OCI-LY1 (cell line): Measurements from ENCODE around the gene ERP29.
A peak's percentile ranks its signal among the peaks of the same experiment; 100 is the strongest.
"Not testable (repeated sequence)": the region's sequence is repeated elsewhere in the genome, so short reads cannot be mapped to it uniquely, and the experiment has no call there.

Experiments used
- H2AFZ ChIP-seq: fragments of 200-600 bp; sonication (generic), shearing (Covaris generic); 2 replicates; pipeline ENCODE4 v1.6.0; 2014; ENCODE audit warnings: antibody characterized with exemption, mild to moderate bottlenecking, low read length
- H3F3A ChIP-seq: fragments of 200-600 bp; sonication (generic), shearing (Covaris generic); 2 replicates; pipeline ENCODE4 v1.6.0; 2014; ENCODE audit warnings: mild to moderate bottlenecking, antibody characterized with exemption, low read length, moderate library complexity; ENCODE audit not compliant: insufficient read depth
- H3K27ac ChIP-seq: fragments of 200-600 bp; sonication (generic); 2 replicates; pipeline ENCODE4 v1.5.1; 2014; ENCODE audit warnings: low read length, mixed run types, mild to moderate bottlenecking, low read depth; ENCODE audit not compliant: poor library complexity, severe bottlenecking
- H3K27me3 ChIP-seq: fragments of 200-600 bp; sonication (generic); 2 replicates; pipeline ENCODE4 v1.6.0; 2014; ENCODE audit warnings: antibody characterized with exemption, mild to moderate bottlenecking, low read length, moderate library complexity; ENCODE audit not compliant: insufficient read depth
- H3K36me3 ChIP-seq: fragments of 200-600 bp; sonication (generic); 2 replicates; pipeline ENCODE4 v1.6.1; 2014; ENCODE audit warnings: mild to moderate bottlenecking, antibody characterized with exemption, low read length, moderate library complexity, mixed read lengths; ENCODE audit not compliant: insufficient read depth
- H3K4me1 ChIP-seq: fragments of 200-600 bp; sonication (generic); 2 replicates; pipeline ENCODE4 v1.5.1; 2014; ENCODE audit warnings: mild to moderate bottlenecking, low read length, moderate library complexity; ENCODE audit not compliant: insufficient read depth, severe bottlenecking
- H3K4me2 ChIP-seq: fragments of 200-600 bp; sonication (generic), shearing (Covaris generic); 2 replicates; pipeline ENCODE4 v1.6.1; 2014; ENCODE audit warnings: low read length
- H3K4me3 ChIP-seq: fragments of 200-600 bp; sonication (generic); 2 replicates; pipeline ENCODE4 v1.5.1; 2014; ENCODE audit warnings: low read length, low read depth, mild to moderate bottlenecking, mixed read lengths; ENCODE audit not compliant: poor library complexity, severe bottlenecking
- H3K79me2 ChIP-seq: fragments of 200-600 bp; shearing (Covaris generic); 2 replicates; pipeline ENCODE4 v1.6.1; 2016; ENCODE audit warnings: mixed run types, low read length, mixed read lengths; ENCODE audit not compliant: insufficient read depth
- H3K9ac ChIP-seq: fragments of 200-600 bp; sonication (generic), shearing (Covaris generic); 2 replicates; pipeline ENCODE4 v1.6.1; 2014; ENCODE audit warnings: mild to moderate bottlenecking, low read length, mixed read lengths
- H3K9me2 ChIP-seq: fragments of 200-600 bp; sonication (generic), shearing (Covaris generic); 2 replicates; pipeline ENCODE4 v1.6.1; 2014; ENCODE audit warnings: low read depth, mild to moderate bottlenecking, low read length, mixed read lengths
- H3K9me3 ChIP-seq: fragments of 200-600 bp; shearing (Covaris generic); 2 replicates; pipeline ENCODE4 v1.6.1; 2014; ENCODE audit warnings: low read length, mixed read lengths
- H4K20me1 ChIP-seq: fragments of 200-600 bp; sonication (generic), shearing (Covaris generic); 2 replicates; pipeline ENCODE4 v1.6.0; 2016; ENCODE audit warnings: mild to moderate bottlenecking, low read length; ENCODE audit not compliant: insufficient read depth
- EZH2 ChIP-seq: fragments of 200-600 bp; sonication (generic), shearing (Covaris generic); IDR thresholded peaks from 2 replicates; pipeline ENCODE4 v1.8.0; 2017; ENCODE audit warnings: borderline replicate concordance, mixed run types, mild to moderate bottlenecking, antibody characterized with exemption, low read length, moderate library complexity, mixed read lengths
- TF ChIP-seq, protein P1 (sequence below): fragments of 200-600 bp; sonication (generic), shearing (Covaris generic); IDR thresholded peaks from 2 replicates; pipeline ENCODE4 v1.5.1; 2017; ENCODE audit warnings: mild to moderate bottlenecking, antibody characterized with exemption, low read length, moderate library complexity, mixed read lengths

ERP29 gene

DNA sequence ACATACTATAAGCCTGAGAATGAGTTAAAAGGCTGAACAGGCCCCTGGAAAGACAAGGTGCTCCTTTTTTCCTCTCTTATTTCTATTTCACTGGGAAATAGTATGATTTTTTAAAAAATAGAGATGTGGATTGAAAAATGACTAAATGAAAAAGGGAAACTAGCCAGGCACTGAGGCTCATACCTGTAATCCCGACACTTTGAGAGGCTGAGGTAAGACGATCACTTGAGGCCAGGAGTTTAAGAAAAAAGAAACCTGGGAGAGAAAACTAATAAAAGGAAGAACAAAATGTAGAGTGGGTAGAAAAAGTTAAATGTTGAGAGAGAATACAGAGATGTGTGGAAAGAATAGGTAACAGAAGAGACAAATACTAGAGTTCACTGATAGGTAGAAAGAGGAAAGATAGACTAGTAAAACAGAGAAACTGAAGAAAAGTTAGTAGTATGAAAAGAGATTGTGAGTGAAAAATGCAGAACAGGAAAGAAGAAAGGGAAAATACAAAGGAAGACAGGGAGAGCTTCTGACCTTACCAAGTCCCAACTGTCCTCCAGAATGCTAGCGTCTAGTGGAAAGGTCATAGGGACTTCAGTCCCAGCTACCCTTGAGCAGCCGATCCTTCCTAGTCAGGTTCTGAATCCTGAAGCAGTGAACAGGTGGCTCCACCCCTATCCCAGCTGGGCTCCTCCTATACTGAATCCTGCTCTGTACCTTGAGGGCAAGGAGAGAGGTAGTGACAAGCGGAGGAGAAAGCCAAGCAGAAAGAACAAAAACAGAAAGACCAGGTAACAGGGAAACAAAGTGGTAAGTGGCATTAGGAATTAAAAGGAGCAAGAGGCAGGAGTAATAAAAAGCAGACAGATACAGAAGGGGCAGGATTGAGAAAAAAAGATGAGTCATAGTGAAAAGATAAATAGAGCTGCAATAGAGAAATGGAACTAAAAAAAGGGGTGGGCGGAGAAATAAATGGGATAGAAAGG, 7.5 kb upstream of the ERP29 start:
- Histone ChIP-seq H3K9me3 (no peaks in the 10 kb centered on the region), H3K9me2 (no peaks in the 10 kb centered on the region), H3F3A (peaks cover 6% of the 10 kb centered on the region; the same call in 1 of the 2 replicates), H3K9ac (no peak overlapping the region), H3K4me3 (no peak overlapping the region), H3K79me2 (no peaks in the 10 kb centered on the region; the same call in 1 of the 2 replicates), H3K4me2 (no peak overlapping the region), H4K20me1 (no peaks in the 10 kb centered on the region), H3K4me1 (peaks cover 54% of the 10 kb centered on the region), H3K27ac (no peak overlapping the region), H2AFZ (no peak overlapping the region), H3K36me3 (peaks cover 26% of the 10 kb centered on the region), H3K27me3 (no peaks in the 10 kb centered on the region)
- no peak for TF ChIP-seq EZH2
- TF ChIP-seq, protein P1, sequence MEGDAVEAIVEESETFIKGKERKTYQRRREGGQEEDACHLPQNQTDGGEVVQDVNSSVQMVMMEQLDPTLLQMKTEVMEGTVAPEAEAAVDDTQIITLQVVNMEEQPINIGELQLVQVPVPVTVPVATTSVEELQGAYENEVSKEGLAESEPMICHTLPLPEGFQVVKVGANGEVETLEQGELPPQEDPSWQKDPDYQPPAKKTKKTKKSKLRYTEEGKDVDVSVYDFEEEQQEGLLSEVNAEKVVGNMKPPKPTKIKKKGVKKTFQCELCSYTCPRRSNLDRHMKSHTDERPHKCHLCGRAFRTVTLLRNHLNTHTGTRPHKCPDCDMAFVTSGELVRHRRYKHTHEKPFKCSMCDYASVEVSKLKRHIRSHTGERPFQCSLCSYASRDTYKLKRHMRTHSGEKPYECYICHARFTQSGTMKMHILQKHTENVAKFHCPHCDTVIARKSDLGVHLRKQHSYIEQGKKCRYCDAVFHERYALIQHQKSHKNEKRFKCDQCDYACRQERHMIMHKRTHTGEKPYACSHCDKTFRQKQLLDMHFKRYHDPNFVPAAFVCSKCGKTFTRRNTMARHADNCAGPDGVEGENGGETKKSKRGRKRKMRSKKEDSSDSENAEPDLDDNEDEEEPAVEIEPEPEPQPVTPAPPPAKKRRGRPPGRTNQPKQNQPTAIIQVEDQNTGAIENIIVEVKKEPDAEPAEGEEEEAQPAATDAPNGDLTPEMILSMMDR, result no peak

DNA sequence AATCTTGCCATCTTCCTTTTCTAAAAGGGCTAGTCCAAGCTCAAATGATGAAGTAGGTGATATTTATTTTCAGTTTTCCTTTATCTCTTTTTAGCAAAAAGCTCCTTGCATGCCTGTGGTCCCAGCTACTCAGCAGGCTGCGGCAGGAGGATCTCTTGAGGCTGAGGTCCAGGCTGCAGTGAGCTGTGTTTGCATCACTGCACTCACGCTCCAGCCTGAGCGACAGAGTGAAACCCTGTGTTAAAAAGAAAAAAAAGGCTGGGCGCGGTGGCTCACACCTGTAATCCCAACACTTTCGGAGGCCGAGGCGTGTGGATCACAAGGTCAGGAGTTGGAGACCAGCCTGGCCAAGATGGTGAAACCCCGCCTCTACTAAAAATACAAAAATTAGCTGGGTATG, 5.3 kb upstream of the ERP29 start:
- no peak overlapping the region for H3K4me3 ChIP-seq
- H3K27ac ChIP-seq, result peak overlapping the region; percentile 53
- no peaks in the 10 kb centered on the region for H3K9me2 ChIP-seq
- peaks cover 15% of the 10 kb centered on the region for H3K79me2 ChIP-seq
- peaks cover 45% of the 10 kb centered on the region for H3K4me1 ChIP-seq
- H3K36me3 ChIP-seq, result peaks cover 33% of the 10 kb centered on the region
- H2AFZ ChIP-seq, result no peak overlapping the region
- H3F3A ChIP-seq, result peaks cover 6% of the 10 kb centered on the region; the same call in 1 of the 2 replicates
- peak overlapping the region; percentile 38 for H3K4me2 ChIP-seq
- no peaks in the 10 kb centered on the region for H3K27me3 ChIP-seq
- TF ChIP-seq, protein P1, result no peak
- no peak for TF ChIP-seq EZH2
- H3K9me3 ChIP-seq, result no peaks in the 10 kb centered on the region
- H3K9ac ChIP-seq, result peak overlapping the region; percentile 40; the same call in 1 of the 2 replicates
- no peaks in the 10 kb centered on the region for H4K20me1 ChIP-seq

DNA sequence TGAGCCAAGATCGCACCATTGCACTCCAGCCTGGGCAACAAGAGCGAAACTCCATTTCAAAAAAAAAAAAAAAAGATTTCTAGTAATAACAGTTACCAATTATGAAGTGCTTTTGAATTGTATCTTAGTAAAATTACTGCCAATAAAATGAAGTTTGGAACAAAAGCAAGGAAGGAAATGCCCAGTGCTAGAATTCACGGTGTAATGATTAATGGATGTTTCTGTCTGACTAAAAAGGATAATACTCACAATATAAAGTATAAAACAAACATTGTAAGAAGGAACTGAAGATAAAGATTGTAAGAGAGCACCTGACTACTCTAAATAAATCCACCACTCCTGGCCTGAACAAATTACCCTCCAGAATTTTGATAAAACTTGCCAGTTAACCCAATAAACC, 4.3 kb upstream of the ERP29 start:
- Histone ChIP-seq H3K27me3 (no peaks in the 10 kb centered on the region), H3K9me2 (no peaks in the 10 kb centered on the region), H3F3A (peaks cover 6% of the 10 kb centered on the region; the same call in 1 of the 2 replicates), H4K20me1 (no peaks in the 10 kb centered on the region), H3K4me1 (peaks cover 45% of the 10 kb centered on the region), H3K9me3 (no peaks in the 10 kb centered on the region), H3K4me3 (no peak overlapping the region), H3K36me3 (peaks cover 28% of the 10 kb centered on the region), H3K4me2 (no peak overlapping the region), H3K27ac (peak overlapping the region; percentile 32), H2AFZ (no peak overlapping the region), H3K79me2 (peaks cover 15% of the 10 kb centered on the region), H3K9ac (no peak overlapping the region)
- TF ChIP-seq EZH2, result no peak
- TF ChIP-seq, protein P1, result no peak

DNA sequence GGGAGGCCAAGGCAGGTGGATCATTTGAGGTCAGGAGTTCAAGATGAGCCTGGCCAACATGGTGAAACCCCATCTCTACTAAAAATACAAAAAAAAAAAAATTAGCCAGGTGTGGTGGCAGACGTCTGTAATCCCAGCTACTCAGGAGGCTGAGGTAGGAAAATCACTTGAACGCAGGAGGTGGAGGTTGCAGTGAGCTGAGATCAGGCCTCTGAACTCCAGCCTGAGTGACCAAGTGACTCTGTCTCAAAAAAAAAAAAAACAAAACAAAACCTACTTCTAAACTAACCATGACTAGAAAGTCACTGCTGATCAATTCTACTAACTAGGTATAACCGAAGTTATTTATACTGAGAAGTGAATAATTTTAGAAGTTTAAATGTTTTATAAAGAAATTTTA, 3.6 kb upstream of the ERP29 start:
- H3K36me3 ChIP-seq, result peaks cover 21% of the 10 kb centered on the region; the same call in 1 of the 2 replicates
- H3K27me3 ChIP-seq, H4K20me1 ChIP-seq, H3K4me3 ChIP-seq, H2AFZ ChIP-seq, H3K4me2 ChIP-seq, H3K9me2 ChIP-seq, H3K9ac ChIP-seq, H3F3A ChIP-seq, H3K9me3 ChIP-seq: not testable (repeated sequence)
- H3K27ac ChIP-seq, result peak overlapping the region; percentile 86
- peaks cover 49% of the 10 kb centered on the region for H3K4me1 ChIP-seq
- peaks cover 15% of the 10 kb centered on the region for H3K79me2 ChIP-seq
